Measurements from ENCODE around the gene NLRP12. TPM values are rescaled to one million over a fixed set of nuclear protein-coding genes. Genes with fewer than 3 reads are reported as not detected.
A peak's percentile ranks its signal among the peaks of the same experiment; 100 is the strongest.
"Not testable (repeated sequence)": the region's sequence is repeated elsewhere in the genome, so short reads cannot be mapped to it uniquely, and the experiment has no call there.

The NLRP12 gene
- total RNA-seq, 2 experiments from 2014 or later, result 0.08 TPM; not detected in 1

GRCh38 chr19:53786744-53787143, 37.4 kb downstream of the NLRP12 start:
- H3K4me3 Mint-ChIP-seq, result no peak overlapping the region
- CTCF ChIA-PET, result no interaction called here
- H3K4me1 Mint-ChIP-seq, result no peaks in the 10 kb centered on the region
- DNase-seq, result no peak
- H3K27me3 Mint-ChIP-seq, result no peaks in the 10 kb centered on the region
- no peaks in the 10 kb centered on the region for H3K9me3 Mint-ChIP-seq
- POLR2A ChIA-PET, result no interaction called here
- no peak overlapping the region for H3K27ac Mint-ChIP-seq
- H3K36me3 Mint-ChIP-seq (ENCODE audit: low read depth), result no peaks in the 10 kb centered on the region

- ChIA-PET CTCF (interaction anchor here (0.8 kb wide), 1 partner anchor 360 kb away, joined by 3 read pairs; no protein-coding TSS in a partner anchor), POLR2A (no interaction called here)
- Mint-ChIP-seq H3K9me3 (no peaks in the 10 kb centered on the region), H3K4me3 (no peak overlapping the region), H3K27me3 (no peaks in the 10 kb centered on the region), H3K4me1 (no peaks in the 10 kb centered on the region), H3K27ac (no peak overlapping the region), H3K36me3 (ENCODE audit: low read depth) (no peaks in the 10 kb centered on the region)
- DNase-seq, result no peak
Measured at GRCh38 chr19:53785196-53785889, 38.8 kb downstream of the NLRP12 start.

- Mint-ChIP-seq H3K9me3 (no peaks in the 10 kb centered on the region), H3K27ac (no peak overlapping the region), H3K27me3 (no peaks in the 10 kb centered on the region), H3K36me3 (ENCODE audit: low read depth) (no peaks in the 10 kb centered on the region), H3K4me3 (no peak overlapping the region), H3K4me1 (no peaks in the 10 kb centered on the region)
- ChIA-PET POLR2A (no interaction called here), CTCF (interaction anchor here (1.6 kb wide), 1 partner anchor 10 kb away, joined by 4 read pairs; no protein-coding TSS in a partner anchor)
- no peak for DNase-seq
Measured at GRCh38 chr19:53782698-53783097, 41.4 kb downstream of the NLRP12 start.

GRCh38 chr19:53781332-53781731, 42.8 kb downstream of the NLRP12 start:
- H3K4me1 Mint-ChIP-seq; H3K27ac Mint-ChIP-seq; H3K27me3 Mint-ChIP-seq; H3K36me3 Mint-ChIP-seq (ENCODE audit: low read depth); DNase-seq; H3K9me3 Mint-ChIP-seq; POLR2A ChIA-PET; H3K4me3 Mint-ChIP-seq: not testable (repeated sequence)
- CTCF ChIA-PET, result interaction anchor here (1.2 kb wide), 1 partner anchor 12 kb away, joined by 4 read pairs; no protein-coding TSS in a partner anchor

GRCh38 chr19:53780506-53780905, 43.6 kb downstream of the NLRP12 start:
- DNase-seq, result no peak
- H3K36me3 Mint-ChIP-seq (ENCODE audit: low read depth), result no peaks in the 10 kb centered on the region
- H3K4me3 Mint-ChIP-seq, result no peak overlapping the region
- H3K4me1 Mint-ChIP-seq, result no peaks in the 10 kb centered on the region
- POLR2A ChIA-PET, result no interaction called here
- H3K27ac Mint-ChIP-seq, result no peak overlapping the region
- CTCF ChIA-PET, result no interaction called here
- H3K27me3 Mint-ChIP-seq, result no peaks in the 10 kb centered on the region
- no peaks in the 10 kb centered on the region for H3K9me3 Mint-ChIP-seq

GRCh38 chr19:53775524-53775923, 48.6 kb downstream of the NLRP12 start:
- ChIA-PET CTCF (interaction anchor here (1.3 kb wide), 1 partner anchor 17 kb away, joined by 4 read pairs; no protein-coding TSS in a partner anchor), POLR2A (no interaction called here)
- no peaks in the 10 kb centered on the region for H3K4me1 Mint-ChIP-seq
- no peaks in the 10 kb centered on the region for H3K36me3 Mint-ChIP-seq (ENCODE audit: low read depth)
- no peak for DNase-seq
- H3K27ac Mint-ChIP-seq, result no peak overlapping the region
- H3K4me3 Mint-ChIP-seq, result no peak overlapping the region
- peaks cover 5% of the 10 kb centered on the region for H3K27me3 Mint-ChIP-seq
- H3K9me3 Mint-ChIP-seq, result no peaks in the 10 kb centered on the region

- DNase-seq; H3K27ac Mint-ChIP-seq; H3K4me1 Mint-ChIP-seq; H3K4me3 Mint-ChIP-seq; POLR2A ChIA-PET; H3K36me3 Mint-ChIP-seq (ENCODE audit: low read depth); H3K9me3 Mint-ChIP-seq; H3K27me3 Mint-ChIP-seq: not testable (repeated sequence)
- CTCF ChIA-PET, result interaction anchor here (1.5 kb wide), 1 partner anchor 16 kb away, joined by 3 read pairs; no protein-coding TSS in a partner anchor
Measured at GRCh38 chr19:53774491-53774890, 49.6 kb downstream of the NLRP12 start.

- Mint-ChIP-seq H3K27ac (no peak overlapping the region), H3K27me3 (peaks cover 5% of the 10 kb centered on the region), H3K36me3 (ENCODE audit: low read depth) (no peaks in the 10 kb centered on the region), H3K9me3 (no peaks in the 10 kb centered on the region), H3K4me3 (no peak overlapping the region), H3K4me1 (no peaks in the 10 kb centered on the region)
- DNase-seq, result no peak
- POLR2A ChIA-PET, result no interaction called here
- CTCF ChIA-PET, result interaction anchor here (0.5 to 1.5 kb wide), 2 partner anchors 17 to 308 kb away, joined by 3 read pairs; no protein-coding TSS in a partner anchor
Measured at GRCh38 chr19:53773999-53774398, 50.1 kb downstream of the NLRP12 start.

- Mint-ChIP-seq H3K9me3 (no peaks in the 10 kb centered on the region), H3K27ac (no peak overlapping the region), H3K4me3 (no peak overlapping the region), H3K36me3 (ENCODE audit: low read depth) (no peaks in the 10 kb centered on the region), H3K27me3 (peaks cover 5% of the 10 kb centered on the region), H3K4me1 (no peaks in the 10 kb centered on the region)
- ChIA-PET CTCF (interaction anchor here (1.5 kb wide), 1 partner anchor 18 kb away, joined by 3 read pairs; no protein-coding TSS in a partner anchor), POLR2A (no interaction called here)
- peak; percentile 43 for DNase-seq
Measured at GRCh38 chr19:53772943-53773342, 51.2 kb downstream of the NLRP12 start.

- Mint-ChIP-seq H3K4me3 (no peak overlapping the region), H3K4me1 (no peaks in the 10 kb centered on the region), H3K27ac (no peak overlapping the region), H3K36me3 (ENCODE audit: low read depth) (no peaks in the 10 kb centered on the region), H3K9me3 (peaks cover 1% of the 10 kb centered on the region), H3K27me3 (peaks cover 5% of the 10 kb centered on the region)
- CTCF ChIA-PET, result no interaction called here
- POLR2A ChIA-PET, result no interaction called here
- DNase-seq, result no peak
Measured at GRCh38 chr19:53771144-53771543, 53.0 kb downstream of the NLRP12 start.

- POLR2A ChIA-PET; CTCF ChIA-PET; H3K36me3 Mint-ChIP-seq (ENCODE audit: low read depth); H3K4me3 Mint-ChIP-seq; DNase-seq; H3K27ac Mint-ChIP-seq; H3K4me1 Mint-ChIP-seq; H3K9me3 Mint-ChIP-seq; H3K27me3 Mint-ChIP-seq: not testable (repeated sequence)
Measured at GRCh38 chr19:53769696-53770309, 54.3 kb downstream of the NLRP12 start.

- H3K36me3 Mint-ChIP-seq (ENCODE audit: low read depth), result no peaks in the 10 kb centered on the region
- no peak overlapping the region for H3K27ac Mint-ChIP-seq
- CTCF ChIA-PET, result interaction anchor here (1.4 kb wide), 1 partner anchor 24 kb away, joined by 5 read pairs; no protein-coding TSS in a partner anchor
- H3K27me3 Mint-ChIP-seq, result peaks cover 5% of the 10 kb centered on the region
- POLR2A ChIA-PET, result no interaction called here
- no peak overlapping the region for H3K4me3 Mint-ChIP-seq
- no peak for DNase-seq
- peaks cover 1% of the 10 kb centered on the region for H3K9me3 Mint-ChIP-seq
- H3K4me1 Mint-ChIP-seq, result no peaks in the 10 kb centered on the region
Measured at GRCh38 chr19:53768401-53768800, 55.7 kb downstream of the NLRP12 start.

- H3K4me3 Mint-ChIP-seq; H3K4me1 Mint-ChIP-seq; POLR2A ChIA-PET; H3K27me3 Mint-ChIP-seq; CTCF ChIA-PET; DNase-seq; H3K36me3 Mint-ChIP-seq (ENCODE audit: low read depth); H3K27ac Mint-ChIP-seq; H3K9me3 Mint-ChIP-seq: not testable (repeated sequence)
Measured at GRCh38 chr19:53758991-53759390, 65.1 kb downstream of the NLRP12 start.
